DLD1 (cell line): ENCODE measurements around the gene GCGR.

Source experiments
- in situ Hi-C: cut with HindIII; loops from 2 replicates; pipeline ENCODE4 v1.10.0; 2017; ENCODE audit warnings: low sequenced_read_pairs

The GCGR gene

GRCh38 chr17:81811705-81812570 lies 8.0 kb downstream of the GCGR start:
- in situ Hi-C loops: no loop called here

- in situ Hi-C loops: no loop called here
Observed at GRCh38 chr17:81812571-81813370, 8.8 kb downstream of the GCGR start.

GRCh38 chr17:81813371-81813684 lies 9.4 kb downstream of the GCGR start:
- in situ Hi-C loops: no loop called here

GRCh38 chr17:81813861-81814683 lies 10.1 kb downstream of the GCGR start:
- in situ Hi-C loops: no loop called here

- in situ Hi-C loops: no loop called here
Observed at GRCh38 chr17:81814748-81815645, 11.0 kb downstream of the GCGR start.

- in situ Hi-C loops: no loop called here
Observed at GRCh38 chr17:81815646-81815986, 11.7 kb downstream of the GCGR start.

GRCh38 chr17:81817758-81818147 lies 13.8 kb downstream of the GCGR start:
- in situ Hi-C loops: no loop called here

- in situ Hi-C loops: no loop called here
Observed at GRCh38 chr17:81819708-81820107, 15.8 kb downstream of the GCGR start.

GRCh38 chr17:81821147-81821546 lies 17.2 kb downstream of the GCGR start:
- in situ Hi-C loops: no loop called here

GRCh38 chr17:81821603-81822311 lies 17.8 kb downstream of the GCGR start:
- in situ Hi-C loops: no loop called here

- in situ Hi-C loops: no loop called here
Observed at GRCh38 chr17:81822312-81822637, 18.3 kb downstream of the GCGR start.

- in situ Hi-C loops: no loop called here
Observed at GRCh38 chr17:81822996-81823819, 19.3 kb downstream of the GCGR start.

GRCh38 chr17:81823820-81824550 lies 20.0 kb downstream of the GCGR start:
- in situ Hi-C loops: no loop called here

GRCh38 chr17:81824595-81824994 lies 20.6 kb downstream of the GCGR start:
- in situ Hi-C loops: no loop called here

GRCh38 chr17:81825841-81826466 lies 22.0 kb downstream of the GCGR start:
- in situ Hi-C loops: no loop called here

GRCh38 chr17:81828656-81829055 lies 24.7 kb downstream of the GCGR start:
- in situ Hi-C loops: no loop called here

- in situ Hi-C loops: no loop called here
Observed at GRCh38 chr17:81829858-81830257, 25.9 kb downstream of the GCGR start.

GRCh38 chr17:81831563-81831956 lies 27.6 kb downstream of the GCGR start:
- in situ Hi-C loops: no loop called here
